Prostate gland (tissue), 2 donors: ENCODE data around the gene RPS3. TPM values are rescaled to one million over a fixed set of nuclear protein-coding genes. Genes with fewer than 3 reads are reported as not detected.
"Not testable (repeated sequence)": the region's sequence is repeated elsewhere in the genome, so short reads cannot be mapped to it uniquely, and the experiment has no call there.

Experiments
- DNase-seq: peaks from one replicate; pipeline ENCODE4 v3.0.0-alpha.2; 2019; ENCODE audit warnings: low spot score
- H3K27ac ChIP-seq, 2 donors: fragments of 200-600 bp; sonication (generic); 2 replicates each; pipeline ENCODE4 v1.5.1; 2017 to 2019
- H3K27me3 ChIP-seq: fragments of 200-600 bp; sonication (generic); replicated peaks from 2 replicates; pipeline ENCODE4 v1.5.1; 2019; ENCODE audit not compliant: insufficient read depth
- H3K36me3 ChIP-seq, 2 donors: fragments of 200-600 bp; sonication (generic); 1 replicate in 1 of 2; 2 replicates in 1 of 2; pipeline versions ENCODE4 v1.5.1 to v1.8.1; 2017 to 2019
- H3K4me1 ChIP-seq: fragments of 200-600 bp; sonication (generic); replicated peaks from 2 replicates; pipeline ENCODE4 v1.5.1; 2019
- H3K4me3 ChIP-seq, 2 donors: fragments of 200-600 bp; sonication (generic); 2 replicates each; pipeline ENCODE4 v1.5.1; 2017 to 2019
- H3K9me3 ChIP-seq: fragments of 200-600 bp; sonication (generic); 2 replicates; pipeline ENCODE4 v1.5.1; 2017
- POLR2A ChIP-seq: fragments of 450-650 bp; IDR thresholded peaks from one replicate; pipeline ENCODE4 v1.6.1; 2016; ENCODE audit warnings: antibody characterized with exemption, mild to moderate bottlenecking
- POLR2AphosphoS5 ChIP-seq: sonication (generic); formaldehyde crosslinking; IDR thresholded peaks from one replicate; pipeline ENCODE4 v1.6.1; 2017; ENCODE audit warnings: antibody characterized with exemption
- WGBS: methylation state at CpG from one replicate; pipeline ENCODE4 v1.1.5; 2018; 5-methylcytosine and 5-hydroxymethylcytosine counted together
- intact Hi-C: fragments of 100-400 bp; cut with DNase I; formaldehyde crosslinking; loops from one replicate; pipeline ENCODE4 v1.14.2; 2022
- total RNA-seq, 2 donors: library from RNA; depleted of rRNA; stranded (reverse); fragments of >200 nt; gene quantifications; one replicate each; pipeline ENCODE4 v1.1.0, GENCODE V29; 2016
- TF ChIP-seq, protein P1 (sequence below), 4 experiments: fragments of 200-600 bp in 2 of 4; fragments of 450-650 bp in 2 of 4; sonication (generic) in 2 of 4; IDR thresholded peaks; 1 replicate in 3 of 4; 2 replicates in 1 of 4; pipeline ENCODE4 v1.5.1; 2016 to 2019; ENCODE audit warnings: antibody characterized with exemption in 4 of 4, mild to moderate bottlenecking in 2 of 4, moderate library complexity in 2 of 4

RPS3 gene
- total RNA-seq, 2 donors from 2014 or later = 890 to 1,636 TPM

GRCh38 chr11:75406338-75406777 is 7.0 kb downstream of the RPS3 start:
- Histone ChIP-seq H3K4me3 (no peak overlapping the region), H3K27me3 (no peaks in the 10 kb centered on the region), H3K9me3 (no peaks in the 10 kb centered on the region), H3K36me3 (peaks cover 8 to 11% of the 10 kb centered on the region in 2 donors), H3K27ac (no peak overlapping the region), H3K4me1 (no peaks in the 10 kb centered on the region)
- DNase-seq = no peak
- 29% methylated on average over 1 of the region's 1 CpG for WGBS
- TF ChIP-seq, protein P1, sequence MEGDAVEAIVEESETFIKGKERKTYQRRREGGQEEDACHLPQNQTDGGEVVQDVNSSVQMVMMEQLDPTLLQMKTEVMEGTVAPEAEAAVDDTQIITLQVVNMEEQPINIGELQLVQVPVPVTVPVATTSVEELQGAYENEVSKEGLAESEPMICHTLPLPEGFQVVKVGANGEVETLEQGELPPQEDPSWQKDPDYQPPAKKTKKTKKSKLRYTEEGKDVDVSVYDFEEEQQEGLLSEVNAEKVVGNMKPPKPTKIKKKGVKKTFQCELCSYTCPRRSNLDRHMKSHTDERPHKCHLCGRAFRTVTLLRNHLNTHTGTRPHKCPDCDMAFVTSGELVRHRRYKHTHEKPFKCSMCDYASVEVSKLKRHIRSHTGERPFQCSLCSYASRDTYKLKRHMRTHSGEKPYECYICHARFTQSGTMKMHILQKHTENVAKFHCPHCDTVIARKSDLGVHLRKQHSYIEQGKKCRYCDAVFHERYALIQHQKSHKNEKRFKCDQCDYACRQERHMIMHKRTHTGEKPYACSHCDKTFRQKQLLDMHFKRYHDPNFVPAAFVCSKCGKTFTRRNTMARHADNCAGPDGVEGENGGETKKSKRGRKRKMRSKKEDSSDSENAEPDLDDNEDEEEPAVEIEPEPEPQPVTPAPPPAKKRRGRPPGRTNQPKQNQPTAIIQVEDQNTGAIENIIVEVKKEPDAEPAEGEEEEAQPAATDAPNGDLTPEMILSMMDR (IDR thresholded peaks at IDR 0.05) = no peak
- TF ChIP-seq POLR2AphosphoS5 = no peak
- TF ChIP-seq POLR2A = no peak
- intact Hi-C loops = no loop called here

DNA sequence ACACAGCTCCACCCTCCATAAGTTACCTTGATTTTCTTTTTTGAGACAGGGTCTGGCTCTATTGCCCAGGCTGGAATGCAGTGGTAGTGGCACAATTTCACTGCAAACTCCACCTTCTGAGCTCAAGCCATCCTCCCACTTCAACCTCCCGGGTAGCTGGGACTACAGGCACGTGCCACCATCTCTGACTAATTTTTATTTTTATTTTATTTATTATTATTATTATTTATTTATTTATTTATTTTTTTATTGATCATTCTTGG is 9.6 kb downstream of the RPS3 start:
- H3K36me3 ChIP-seq = peaks cover 8 to 9% of the 10 kb centered on the region in 2 donors
- H3K27me3 ChIP-seq = no peaks in the 10 kb centered on the region
- H3K4me3 ChIP-seq = no peak overlapping the region
- intact Hi-C loops = loop anchor here (2.0 kb wide), 1 partner anchor 36 kb away; no protein-coding TSS in a partner anchor
- H3K9me3 ChIP-seq = no peaks in the 10 kb centered on the region
- no peaks in the 10 kb centered on the region for H3K4me1 ChIP-seq
- WGBS = 84% methylated on average over 2 of the region's 2 CpGs
- DNase-seq = no peak
- no peak overlapping the region for H3K27ac ChIP-seq
- TF ChIP-seq, protein P1 (IDR thresholded peaks at IDR 0.05) = no peak
- TF ChIP-seq POLR2AphosphoS5 (no peak), POLR2A (no peak)

- H3K36me3 ChIP-seq, DNase-seq, H3K9me3 ChIP-seq, H3K27me3 ChIP-seq, H3K27ac ChIP-seq, H3K4me1 ChIP-seq, H3K4me3 ChIP-seq: not testable (repeated sequence)
- intact Hi-C loops = loop anchor here (2.0 kb wide), 1 partner anchor 35 kb away; no protein-coding TSS in a partner anchor
- WGBS = 96% methylated on average over 10 of the region's 33 CpGs
These were observed 10.7 kb downstream of the RPS3 start for GRCh38 chr11:75409971-75410370.

DNA sequence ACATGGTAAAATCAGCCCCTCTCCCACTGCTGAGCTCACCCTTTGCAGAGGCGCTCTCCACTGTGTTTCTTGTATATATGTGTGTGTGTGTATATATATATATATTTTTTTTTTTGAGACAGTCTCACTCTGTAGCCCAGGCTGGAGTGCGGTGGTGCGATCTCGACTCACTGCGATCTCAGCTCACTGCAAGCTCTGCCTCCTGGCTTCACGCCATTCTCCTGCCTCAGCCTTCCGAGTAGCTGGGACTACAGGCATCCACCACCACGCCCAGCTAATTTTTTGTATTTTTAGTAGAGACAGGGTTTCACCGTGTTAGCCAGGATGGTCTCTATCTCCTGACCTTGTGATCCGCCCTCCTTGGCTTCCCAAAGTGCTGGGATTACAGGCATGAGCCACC is 13.8 kb downstream of the RPS3 start:
- H3K27me3 ChIP-seq, H3K4me1 ChIP-seq, intact Hi-C loops, H3K27ac ChIP-seq, H3K9me3 ChIP-seq, H3K36me3 ChIP-seq, H3K4me3 ChIP-seq, DNase-seq: not testable (repeated sequence)
- 90% methylated on average over 10 of the region's 10 CpGs for WGBS

GRCh38 chr11:75413864-75414263 is 14.5 kb downstream of the RPS3 start:
- no peaks in the 10 kb centered on the region for H3K36me3 ChIP-seq
- DNase-seq = no peak
- no peaks in the 10 kb centered on the region for H3K9me3 ChIP-seq
- H3K4me1 ChIP-seq = no peaks in the 10 kb centered on the region
- TF ChIP-seq POLR2A (no peak), POLR2AphosphoS5 (no peak)
- TF ChIP-seq, protein P1 (IDR thresholded peaks at IDR 0.05) = no peak
- intact Hi-C loops = no loop called here
- H3K27me3 ChIP-seq = no peaks in the 10 kb centered on the region
- no peak overlapping the region for H3K27ac ChIP-seq
- H3K4me3 ChIP-seq = no peak overlapping the region
- 89% methylated on average over 2 of the region's 2 CpGs for WGBS

DNA sequence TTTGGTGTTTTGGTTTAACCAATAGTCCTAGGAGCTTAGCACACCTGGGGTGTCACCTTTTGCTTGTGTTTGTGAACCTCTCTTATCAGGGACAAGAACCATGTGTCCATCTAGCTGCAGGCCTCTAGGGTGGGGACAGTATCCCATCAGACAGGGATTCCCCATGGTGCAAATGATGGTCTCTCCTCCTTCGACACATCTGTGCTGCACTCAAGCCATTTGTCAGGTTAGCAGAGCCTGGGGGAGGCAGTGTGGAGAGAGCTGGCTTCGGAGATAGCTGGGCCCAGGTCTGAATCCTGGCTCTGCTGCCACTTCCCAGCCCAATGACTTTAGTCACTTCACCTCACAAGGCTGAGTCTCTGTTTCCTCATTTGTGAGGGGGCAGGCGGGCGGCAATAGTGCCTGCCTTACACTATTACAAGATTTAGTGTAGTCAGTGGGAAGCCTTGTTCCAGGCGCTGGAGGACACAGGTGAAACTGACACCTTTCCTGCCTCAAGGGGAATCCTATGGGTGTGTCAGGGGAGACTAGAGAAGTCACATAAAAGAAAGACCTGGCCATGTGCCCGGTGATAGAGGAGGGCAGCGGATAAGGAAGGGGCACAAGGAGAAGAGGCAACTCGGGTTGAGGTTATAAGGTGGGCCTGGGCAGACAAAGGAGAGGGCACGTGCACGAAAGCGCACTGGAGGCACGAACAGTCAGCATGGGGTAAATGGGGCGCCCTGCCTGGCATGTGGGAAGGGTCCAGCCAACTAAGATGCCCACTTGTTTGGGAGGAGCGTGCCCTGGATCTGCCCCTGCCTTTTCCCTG is 21.1 kb downstream of the RPS3 start:
- DNase-seq = no peak
- WGBS = 79% methylated on average over 14 of the region's 14 CpGs
- Histone ChIP-seq H3K27ac (no peak overlapping the region), H3K27me3 (no peaks in the 10 kb centered on the region), H3K36me3 (no peaks in the 10 kb centered on the region), H3K4me3 (no peak overlapping the region), H3K4me1 (no peaks in the 10 kb centered on the region), H3K9me3 (no peaks in the 10 kb centered on the region)
- intact Hi-C loops = no loop called here
- TF ChIP-seq, protein P1 (IDR thresholded peaks at IDR 0.05) = no peak
- no peak for TF ChIP-seq POLR2A
